ENCODE data around the gene PCDHGC3.

Gene PCDHGC3

GRCh38 chr5:141514330-141515133, 38.8 kb downstream of the PCDHGC3 start:
- no peak for DNase-seq (ENCODE audit: extremely low spot score)
- ChIA-PET POLR2A (no interaction called here), CTCF (interaction anchor here (0.6 to 3.3 kb wide), 5 partner anchors 10 to 270 kb away, joined by 3 to 16 read pairs (median 6); partner anchors contain the start of genes PCDHB15 and PCDHGA11)
- TF ChIP-seq ELF4 (IDR thresholded peaks at IDR 0.05) (no peak), CTBP1 (IDR thresholded peaks at IDR 0.05; ENCODE audit: borderline replicate concordance) (no peak), FOXA1 (IDR thresholded peaks at IDR 0.05) (no peak), ZNF384 (IDR thresholded peaks at IDR 0.05) (no peak), TARDBP (IDR thresholded peaks at IDR 0.05) (no peak)

GRCh38 chr5:141515141-141515540, 39.4 kb downstream of the PCDHGC3 start:
- ChIA-PET POLR2A (no interaction called here), CTCF (interaction anchor here (0.6 to 3.3 kb wide), 5 partner anchors 9 to 104 kb away, joined by 3 to 16 read pairs (median 8); partner anchors contain the start of gene PCDHGA11)
- TF ChIP-seq FOXM1 (IDR thresholded peaks at IDR 0.05; ENCODE audit: borderline replicate concordance) (no peak), FOXA1 (IDR thresholded peaks at IDR 0.05) (no peak), PKNOX1 (IDR thresholded peaks at IDR 0.05) (no peak), ELF4 (IDR thresholded peaks at IDR 0.05) (no peak), SUZ12 (IDR thresholded peaks at IDR 0.05) (no peak), SP1 (IDR thresholded peaks at IDR 0.05) (no peak), HDGF (IDR thresholded peaks at IDR 0.05; ENCODE audit: borderline replicate concordance) (no peak), L3MBTL2 (conservative IDR thresholded peaks at IDR 0.05) (no peak), CTBP1 (IDR thresholded peaks at IDR 0.05; ENCODE audit: borderline replicate concordance) (no peak), TARDBP (IDR thresholded peaks at IDR 0.05) (no peak)
- no peak for DNase-seq (ENCODE audit: extremely low spot score)

- CTCF ChIA-PET: interaction anchor here (0.6 to 3.3 kb wide), 4 partner anchors 8 to 95 kb away, joined by 3 to 16 read pairs (median 9); partner anchors contain the start of gene PCDHGA11
- TF ChIP-seq FOXK2 (IDR thresholded peaks at IDR 0.05) (no peak), PKNOX1 (IDR thresholded peaks at IDR 0.05) (no peak), LEF1 (IDR thresholded peaks at IDR 0.05; ENCODE audit: borderline replicate concordance) (no peak), NFRKB (IDR thresholded peaks at IDR 0.05) (no peak), FOXM1 (IDR thresholded peaks at IDR 0.05; ENCODE audit: borderline replicate concordance) (no peak), HDGF (IDR thresholded peaks at IDR 0.05; ENCODE audit: borderline replicate concordance) (no peak), ZNF384 (IDR thresholded peaks at IDR 0.05) (no peak)
- DNase-seq (ENCODE audit: extremely low spot score): no peak
- POLR2A ChIA-PET: no interaction called here
Measured at GRCh38 chr5:141515946-141516671, 40.3 kb downstream of the PCDHGC3 start.

DNA sequence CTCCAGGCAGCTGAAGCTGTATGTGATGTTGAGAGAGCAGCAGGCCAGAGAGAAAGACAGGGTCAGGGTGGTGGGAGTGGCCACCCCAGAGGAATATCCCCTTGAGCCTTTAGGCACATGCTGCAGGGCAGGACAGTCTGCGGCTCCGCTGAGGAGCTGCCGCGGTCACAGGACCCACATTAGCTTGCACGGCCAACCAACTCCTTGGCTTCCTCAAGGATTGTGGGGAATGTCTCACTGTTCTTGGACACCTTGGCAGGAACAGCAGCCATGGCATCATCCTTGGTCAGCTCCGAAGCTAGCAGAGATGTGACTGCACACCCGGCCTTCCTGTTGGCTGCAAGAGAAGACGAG, 40.9 kb downstream of the PCDHGC3 start:
- no peak for DNase-seq (ENCODE audit: extremely low spot score)
- CTCF ChIA-PET: no interaction called here
- POLR2A ChIA-PET: no interaction called here
- TF ChIP-seq ZNF384 (IDR thresholded peaks at IDR 0.05) (no peak), ARNT (IDR thresholded peaks at IDR 0.05) (no peak), CTBP1 (IDR thresholded peaks at IDR 0.05; ENCODE audit: borderline replicate concordance) (no peak), SUZ12 (IDR thresholded peaks at IDR 0.05) (no peak), FOXM1 (IDR thresholded peaks at IDR 0.05; ENCODE audit: borderline replicate concordance) (no peak), PKNOX1 (IDR thresholded peaks at IDR 0.05) (no peak), FOXK2 (IDR thresholded peaks at IDR 0.05) (no peak), FOXA1 (IDR thresholded peaks at IDR 0.05) (no peak), HDGF (IDR thresholded peaks at IDR 0.05; ENCODE audit: borderline replicate concordance) (no peak), TARDBP (IDR thresholded peaks at IDR 0.05) (no peak), BHLHE40 (IDR thresholded peaks at IDR 0.05; ENCODE audit: borderline replicate concordance) (no peak), ELF4 (IDR thresholded peaks at IDR 0.05) (no peak), LEF1 (IDR thresholded peaks at IDR 0.05; ENCODE audit: borderline replicate concordance) (no peak), SP1 (IDR thresholded peaks at IDR 0.05) (no peak), L3MBTL2 (conservative IDR thresholded peaks at IDR 0.05) (no peak)

DNA sequence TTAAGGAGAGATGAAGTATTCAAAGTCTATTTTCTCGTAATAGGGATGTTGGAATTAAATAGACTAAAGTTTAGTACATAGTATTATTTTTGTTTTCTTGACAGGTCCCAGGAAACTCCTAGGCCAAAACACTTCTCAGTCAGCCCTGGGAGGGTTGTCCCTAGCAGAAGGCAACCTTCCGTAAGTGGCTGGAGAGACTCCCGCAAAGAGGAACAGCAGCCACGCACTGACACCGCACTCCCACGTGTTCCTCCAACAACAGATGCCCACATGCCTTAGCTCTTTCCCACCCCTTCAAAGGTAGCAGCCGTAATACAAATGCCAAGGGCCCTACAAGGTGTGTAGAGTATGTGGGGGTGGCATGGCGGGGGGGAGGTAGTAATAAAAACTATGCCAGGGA, 41.5 kb downstream of the PCDHGC3 start:
- POLR2A ChIA-PET: no interaction called here
- CTCF ChIA-PET: interaction anchor here (1.4 kb wide), 1 partner anchor 97 kb away, joined by 5 read pairs; the partner anchor contains the start of gene PCDHGA11
- DNase-seq (ENCODE audit: extremely low spot score): no peak
- no peak for TF ChIP-seq LEF1 (IDR thresholded peaks at IDR 0.05; ENCODE audit: borderline replicate concordance)

DNA sequence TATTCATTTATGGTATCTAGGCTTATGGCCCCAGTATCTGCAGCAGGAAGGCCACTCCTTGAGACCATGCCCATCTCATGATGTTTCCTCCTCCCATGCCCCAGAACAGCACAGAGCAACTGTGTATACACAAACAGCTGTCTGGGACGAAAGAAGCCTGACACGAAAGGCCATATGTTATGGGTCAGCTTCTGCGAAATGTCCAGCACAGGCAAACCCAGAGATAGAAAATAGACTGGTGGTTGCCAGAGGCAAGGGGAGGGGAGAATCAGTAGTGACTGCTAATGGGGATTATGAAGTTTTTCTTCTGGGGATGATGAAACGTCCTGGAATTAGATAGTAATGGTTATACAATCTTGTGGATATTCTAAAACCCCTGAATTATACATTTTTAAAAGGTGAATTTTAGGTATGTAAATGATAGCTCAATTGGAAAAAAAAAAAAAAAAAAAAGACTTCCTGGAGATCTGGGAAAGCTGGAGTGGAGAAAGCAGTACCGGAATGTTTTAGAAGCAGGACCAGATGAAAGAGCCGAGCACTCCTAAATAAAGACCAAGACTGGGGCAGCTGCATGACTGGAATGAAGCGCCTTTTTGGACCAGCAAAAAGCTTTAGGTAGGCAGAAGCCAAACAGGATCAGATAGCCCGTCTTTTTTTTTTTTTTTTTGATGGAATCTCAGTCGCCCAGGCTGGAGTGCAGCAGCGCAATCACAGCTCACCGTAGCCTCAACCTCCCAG, 42.3 kb downstream of the PCDHGC3 start:
- ChIA-PET POLR2A (no interaction called here), CTCF (interaction anchor here (1.4 kb wide), 2 partner anchors 11 to 97 kb away, joined by 4 to 5 read pairs; partner anchors contain the start of gene PCDHGA11)
- DNase-seq (ENCODE audit: extremely low spot score): no peak
- TF ChIP-seq FOXM1 (IDR thresholded peaks at IDR 0.05; ENCODE audit: borderline replicate concordance): no peak
- TF ChIP-seq ELF4 (IDR thresholded peaks at IDR 0.05): no peak
- no peak for TF ChIP-seq TARDBP (IDR thresholded peaks at IDR 0.05)
- no peak for TF ChIP-seq L3MBTL2 (conservative IDR thresholded peaks at IDR 0.05)
- no peak for TF ChIP-seq FOXK2 (IDR thresholded peaks at IDR 0.05)
- TF ChIP-seq CTBP1 (IDR thresholded peaks at IDR 0.05; ENCODE audit: borderline replicate concordance): no peak
- TF ChIP-seq FOXA1 (IDR thresholded peaks at IDR 0.05): no peak
- no peak for TF ChIP-seq ZNF384 (IDR thresholded peaks at IDR 0.05)
- no peak for TF ChIP-seq LEF1 (IDR thresholded peaks at IDR 0.05; ENCODE audit: borderline replicate concordance)
- TF ChIP-seq ARNT (IDR thresholded peaks at IDR 0.05): no peak
- TF ChIP-seq PKNOX1 (IDR thresholded peaks at IDR 0.05): no peak
- TF ChIP-seq BHLHE40 (IDR thresholded peaks at IDR 0.05; ENCODE audit: borderline replicate concordance): no peak
- TF ChIP-seq SUZ12 (IDR thresholded peaks at IDR 0.05): no peak
- TF ChIP-seq SP1 (IDR thresholded peaks at IDR 0.05): no peak
- no peak for TF ChIP-seq HDGF (IDR thresholded peaks at IDR 0.05; ENCODE audit: borderline replicate concordance)
- TF ChIP-seq NFRKB (IDR thresholded peaks at IDR 0.05): no peak
